ENCODE data around the gene DNAJC5. TPM values are rescaled to one million over a fixed set of nuclear protein-coding genes. Genes with fewer than 3 reads are reported as not detected.
A peak's percentile ranks its signal among the peaks of the same experiment; 100 is the strongest.

Gene DNAJC5
- total and polyA plus RNA-seq, 9 of the 15 experiments (the other 6 are each of a cell fraction or from before 2014, with no cell fraction given): 0.95 to 42.8 (median 23.4) TPM

DNA sequence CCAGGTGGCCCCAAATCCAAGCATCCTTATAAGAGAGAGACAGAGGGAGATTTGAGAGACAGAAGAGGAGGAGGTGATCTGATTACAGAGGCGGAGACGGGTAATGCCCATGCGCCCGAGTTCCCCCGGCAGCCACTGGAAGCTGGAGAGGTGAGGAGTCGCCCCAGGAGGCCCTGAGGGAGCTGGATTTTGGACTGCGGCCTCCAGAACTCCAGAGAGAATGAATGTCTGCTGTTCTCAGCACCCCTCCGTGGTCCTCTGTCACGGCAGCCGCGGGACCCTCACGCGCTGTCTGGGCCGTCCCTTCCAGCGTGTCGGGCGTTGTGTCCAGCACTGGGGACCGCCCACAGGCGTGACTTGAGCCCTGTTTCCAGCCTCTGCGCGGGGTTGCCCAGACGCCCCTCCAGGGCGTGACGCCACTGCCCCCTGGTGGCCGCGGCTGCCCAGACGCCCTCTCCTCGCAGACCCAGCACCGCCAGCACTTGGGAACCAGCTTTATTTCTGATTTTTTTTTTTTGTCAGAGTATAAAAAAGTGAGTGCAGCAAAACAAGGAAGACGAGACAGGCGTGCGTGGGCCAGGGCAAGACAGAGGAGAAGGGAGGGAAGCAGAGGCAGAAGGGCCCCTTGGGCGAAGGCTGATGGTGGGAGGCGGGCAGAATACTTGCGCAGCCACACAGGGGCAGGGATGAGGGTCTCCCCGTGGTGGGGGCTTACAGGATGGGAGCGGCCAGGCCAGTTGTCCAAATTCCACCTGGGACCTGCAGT lies 78.9 kb downstream of the DNAJC5 start (continued):
- TF ChIP-seq, protein P1, sequence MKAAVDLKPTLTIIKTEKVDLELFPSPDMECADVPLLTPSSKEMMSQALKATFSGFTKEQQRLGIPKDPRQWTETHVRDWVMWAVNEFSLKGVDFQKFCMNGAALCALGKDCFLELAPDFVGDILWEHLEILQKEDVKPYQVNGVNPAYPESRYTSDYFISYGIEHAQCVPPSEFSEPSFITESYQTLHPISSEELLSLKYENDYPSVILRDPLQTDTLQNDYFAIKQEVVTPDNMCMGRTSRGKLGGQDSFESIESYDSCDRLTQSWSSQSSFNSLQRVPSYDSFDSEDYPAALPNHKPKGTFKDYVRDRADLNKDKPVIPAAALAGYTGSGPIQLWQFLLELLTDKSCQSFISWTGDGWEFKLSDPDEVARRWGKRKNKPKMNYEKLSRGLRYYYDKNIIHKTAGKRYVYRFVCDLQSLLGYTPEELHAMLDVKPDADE (conservative IDR thresholded peaks at IDR 0.05; ENCODE audit: control insufficient read depth, low read depth, low read length): no peak
- TF ChIP-seq MAZ (CRISPR knock-in tag; conservative IDR thresholded peaks at IDR 0.05 in 1 of 2, IDR thresholded peaks at IDR 0.05 in 1 of 2) (peak; percentile 49 to 88), ZBTB1 (CRISPR knock-in tag; IDR thresholded peaks at IDR 0.05; ENCODE audit: borderline replicate concordance, low read depth) (no peak), POLR2G (IDR thresholded peaks at IDR 0.05; ENCODE audit: low read depth, low read length) (peak; percentile 64), ZNF696 (CRISPR knock-in tag; conservative IDR thresholded peaks at IDR 0.05) (no peak), ZFPM2 (CRISPR knock-in tag; IDR thresholded peaks at IDR 0.05) (no peak), NFYB (IDR thresholded peaks at IDR 0.05; ENCODE audit: extremely low read depth, insufficient read length) (no peak), ZNF830 (CRISPR knock-in tag; IDR thresholded peaks at IDR 0.05) (no peak)
- TF ChIP-seq, protein P2, sequence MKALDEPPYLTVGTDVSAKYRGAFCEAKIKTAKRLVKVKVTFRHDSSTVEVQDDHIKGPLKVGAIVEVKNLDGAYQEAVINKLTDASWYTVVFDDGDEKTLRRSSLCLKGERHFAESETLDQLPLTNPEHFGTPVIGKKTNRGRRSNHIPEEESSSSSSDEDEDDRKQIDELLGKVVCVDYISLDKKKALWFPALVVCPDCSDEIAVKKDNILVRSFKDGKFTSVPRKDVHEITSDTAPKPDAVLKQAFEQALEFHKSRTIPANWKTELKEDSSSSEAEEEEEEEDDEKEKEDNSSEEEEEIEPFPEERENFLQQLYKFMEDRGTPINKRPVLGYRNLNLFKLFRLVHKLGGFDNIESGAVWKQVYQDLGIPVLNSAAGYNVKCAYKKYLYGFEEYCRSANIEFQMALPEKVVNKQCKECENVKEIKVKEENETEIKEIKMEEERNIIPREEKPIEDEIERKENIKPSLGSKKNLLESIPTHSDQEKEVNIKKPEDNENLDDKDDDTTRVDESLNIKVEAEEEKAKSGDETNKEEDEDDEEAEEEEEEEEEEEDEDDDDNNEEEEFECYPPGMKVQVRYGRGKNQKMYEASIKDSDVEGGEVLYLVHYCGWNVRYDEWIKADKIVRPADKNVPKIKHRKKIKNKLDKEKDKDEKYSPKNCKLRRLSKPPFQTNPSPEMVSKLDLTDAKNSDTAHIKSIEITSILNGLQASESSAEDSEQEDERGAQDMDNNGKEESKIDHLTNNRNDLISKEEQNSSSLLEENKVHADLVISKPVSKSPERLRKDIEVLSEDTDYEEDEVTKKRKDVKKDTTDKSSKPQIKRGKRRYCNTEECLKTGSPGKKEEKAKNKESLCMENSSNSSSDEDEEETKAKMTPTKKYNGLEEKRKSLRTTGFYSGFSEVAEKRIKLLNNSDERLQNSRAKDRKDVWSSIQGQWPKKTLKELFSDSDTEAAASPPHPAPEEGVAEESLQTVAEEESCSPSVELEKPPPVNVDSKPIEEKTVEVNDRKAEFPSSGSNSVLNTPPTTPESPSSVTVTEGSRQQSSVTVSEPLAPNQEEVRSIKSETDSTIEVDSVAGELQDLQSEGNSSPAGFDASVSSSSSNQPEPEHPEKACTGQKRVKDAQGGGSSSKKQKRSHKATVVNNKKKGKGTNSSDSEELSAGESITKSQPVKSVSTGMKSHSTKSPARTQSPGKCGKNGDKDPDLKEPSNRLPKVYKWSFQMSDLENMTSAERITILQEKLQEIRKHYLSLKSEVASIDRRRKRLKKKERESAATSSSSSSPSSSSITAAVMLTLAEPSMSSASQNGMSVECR (CRISPR knock-in tag; IDR thresholded peaks at IDR 0.05): peak; percentile 66
- TF ChIP-seq, protein P3, sequence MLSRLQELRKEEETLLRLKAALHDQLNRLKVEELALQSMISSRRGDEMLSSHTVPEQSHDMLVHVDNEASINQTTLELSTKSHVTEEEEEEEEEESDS (CRISPR knock-in tag; IDR thresholded peaks at IDR 0.05): no peak
- TF ChIP-seq, protein P4, sequence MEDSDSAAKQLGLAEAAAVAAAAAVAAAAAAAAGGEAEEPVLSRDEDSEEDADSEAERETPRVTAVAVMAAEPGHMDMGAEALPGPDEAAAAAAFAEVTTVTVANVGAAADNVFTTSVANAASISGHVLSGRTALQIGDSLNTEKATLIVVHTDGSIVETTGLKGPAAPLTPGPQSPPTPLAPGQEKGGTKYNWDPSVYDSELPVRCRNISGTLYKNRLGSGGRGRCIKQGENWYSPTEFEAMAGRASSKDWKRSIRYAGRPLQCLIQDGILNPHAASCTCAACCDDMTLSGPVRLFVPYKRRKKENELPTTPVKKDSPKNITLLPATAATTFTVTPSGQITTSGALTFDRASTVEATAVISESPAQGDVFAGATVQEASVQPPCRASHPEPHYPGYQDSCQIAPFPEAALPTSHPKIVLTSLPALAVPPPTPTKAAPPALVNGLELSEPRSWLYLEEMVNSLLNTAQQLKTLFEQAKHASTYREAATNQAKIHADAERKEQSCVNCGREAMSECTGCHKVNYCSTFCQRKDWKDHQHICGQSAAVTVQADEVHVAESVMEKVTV (CRISPR knock-in tag; IDR thresholded peaks at IDR 0.05): peak; percentile 70
- TF ChIP-seq, protein P5, sequence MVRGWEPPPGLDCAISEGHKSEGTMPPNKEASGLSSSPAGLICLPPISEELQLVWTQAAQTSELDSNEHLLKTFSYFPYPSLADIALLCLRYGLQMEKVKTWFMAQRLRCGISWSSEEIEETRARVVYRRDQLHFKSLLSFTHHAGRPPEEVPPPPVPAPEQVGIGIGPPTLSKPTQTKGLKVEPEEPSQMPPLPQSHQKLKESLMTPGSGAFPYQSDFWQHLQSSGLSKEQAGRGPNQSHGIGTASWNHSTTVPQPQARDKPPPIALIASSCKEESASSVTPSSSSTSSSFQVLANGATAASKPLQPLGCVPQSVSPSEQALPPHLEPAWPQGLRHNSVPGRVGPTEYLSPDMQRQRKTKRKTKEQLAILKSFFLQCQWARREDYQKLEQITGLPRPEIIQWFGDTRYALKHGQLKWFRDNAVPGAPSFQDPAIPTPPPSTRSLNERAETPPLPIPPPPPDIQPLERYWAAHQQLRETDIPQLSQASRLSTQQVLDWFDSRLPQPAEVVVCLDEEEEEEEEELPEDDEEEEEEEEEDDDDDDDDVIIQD (CRISPR knock-in tag; IDR thresholded peaks at IDR 0.05): no peak
- TF ChIP-seq, protein P6, sequence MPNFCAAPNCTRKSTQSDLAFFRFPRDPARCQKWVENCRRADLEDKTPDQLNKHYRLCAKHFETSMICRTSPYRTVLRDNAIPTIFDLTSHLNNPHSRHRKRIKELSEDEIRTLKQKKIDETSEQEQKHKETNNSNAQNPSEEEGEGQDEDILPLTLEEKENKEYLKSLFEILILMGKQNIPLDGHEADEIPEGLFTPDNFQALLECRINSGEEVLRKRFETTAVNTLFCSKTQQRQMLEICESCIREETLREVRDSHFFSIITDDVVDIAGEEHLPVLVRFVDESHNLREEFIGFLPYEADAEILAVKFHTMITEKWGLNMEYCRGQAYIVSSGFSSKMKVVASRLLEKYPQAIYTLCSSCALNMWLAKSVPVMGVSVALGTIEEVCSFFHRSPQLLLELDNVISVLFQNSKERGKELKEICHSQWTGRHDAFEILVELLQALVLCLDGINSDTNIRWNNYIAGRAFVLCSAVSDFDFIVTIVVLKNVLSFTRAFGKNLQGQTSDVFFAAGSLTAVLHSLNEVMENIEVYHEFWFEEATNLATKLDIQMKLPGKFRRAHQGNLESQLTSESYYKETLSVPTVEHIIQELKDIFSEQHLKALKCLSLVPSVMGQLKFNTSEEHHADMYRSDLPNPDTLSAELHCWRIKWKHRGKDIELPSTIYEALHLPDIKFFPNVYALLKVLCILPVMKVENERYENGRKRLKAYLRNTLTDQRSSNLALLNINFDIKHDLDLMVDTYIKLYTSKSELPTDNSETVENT (CRISPR knock-in tag; IDR thresholded peaks at IDR 0.05): 0 out of 2 replicates have a peak, but pooled peaks have one; percentile 36
